Measurements from ENCODE around the gene RNF34. TPM values are rescaled to one million over a fixed set of nuclear protein-coding genes. Genes with fewer than 3 reads are reported as not detected.

The RNF34 gene
- total RNA-seq, 1 experiment from 2014 or later = 40.9 TPM

- CTCF ChIA-PET = interaction anchor here (0.6 kb wide), 1 partner anchor 607 kb away, joined by 3 read pairs; no protein-coding TSS in a partner anchor
- peaks cover 4% of the 10 kb centered on the region for H3K4me1 Mint-ChIP-seq (ENCODE audit: insufficient read depth, unreplicated experiment)
- BruUV-seq (replicated peaks) = no TSS peak
- no peak overlapping the region for H3K27ac Mint-ChIP-seq (ENCODE audit: low read depth, unreplicated experiment)
- POLR2A ChIA-PET = interaction anchor here (0.7 kb wide), 1 partner anchor 13 kb away, joined by 3 read pairs; no protein-coding TSS in a partner anchor
- peak overlapping the region; percentile 62 for H3K4me3 Mint-ChIP-seq (ENCODE audit: unreplicated experiment)
- DNase-seq (ENCODE audit: unreplicated experiment) = no peak
- H3K27me3 Mint-ChIP-seq (ENCODE audit: insufficient read depth, unreplicated experiment) = no peaks in the 10 kb centered on the region
- TF ChIP-seq CTCF (IDR thresholded peaks at IDR 0.05; ENCODE audit: unreplicated experiment) = no peak
- intact Hi-C loops (cut with micrococcal nuclease) = no loop called here
- peaks cover 14% of the 10 kb centered on the region for H3K36me3 Mint-ChIP-seq (ENCODE audit: insufficient read depth, unreplicated experiment)
- no peaks in the 10 kb centered on the region for H3K9me3 Mint-ChIP-seq (ENCODE audit: unreplicated experiment)
Measured at GRCh38 chr12:121452340-121452984, 52.5 kb downstream of the RNF34 start.

- Mint-ChIP-seq H3K9me3 (ENCODE audit: unreplicated experiment) (no peaks in the 10 kb centered on the region), H3K27me3 (ENCODE audit: insufficient read depth, unreplicated experiment) (no peaks in the 10 kb centered on the region), H3K27ac (ENCODE audit: low read depth, unreplicated experiment) (no peak overlapping the region), H3K36me3 (ENCODE audit: insufficient read depth, unreplicated experiment) (peaks cover 14% of the 10 kb centered on the region), H3K4me1 (ENCODE audit: insufficient read depth, unreplicated experiment) (peaks cover 4% of the 10 kb centered on the region), H3K4me3 (ENCODE audit: unreplicated experiment) (no peak overlapping the region)
- CTCF ChIA-PET = interaction anchor here (0.6 kb wide), 1 partner anchor 606 kb away, joined by 3 read pairs; no protein-coding TSS in a partner anchor
- DNase-seq (ENCODE audit: unreplicated experiment) = no peak
- POLR2A ChIA-PET = interaction anchor here (0.7 kb wide), 1 partner anchor 13 kb away, joined by 3 read pairs; no protein-coding TSS in a partner anchor
- intact Hi-C loops (cut with micrococcal nuclease) = no loop called here
- no peak for TF ChIP-seq CTCF (IDR thresholded peaks at IDR 0.05; ENCODE audit: unreplicated experiment)
- BruUV-seq (replicated peaks) = no TSS peak
Measured at GRCh38 chr12:121452985-121453360, 53.1 kb downstream of the RNF34 start.

- Mint-ChIP-seq H3K4me3 (ENCODE audit: unreplicated experiment) (no peak overlapping the region), H3K9me3 (ENCODE audit: unreplicated experiment) (no peaks in the 10 kb centered on the region), H3K27me3 (ENCODE audit: insufficient read depth, unreplicated experiment) (no peaks in the 10 kb centered on the region), H3K4me1 (ENCODE audit: insufficient read depth, unreplicated experiment) (peaks cover 4% of the 10 kb centered on the region), H3K27ac (ENCODE audit: low read depth, unreplicated experiment) (no peak overlapping the region), H3K36me3 (ENCODE audit: insufficient read depth, unreplicated experiment) (peaks cover 14% of the 10 kb centered on the region)
- BruUV-seq (replicated peaks) = no TSS peak
- TF ChIP-seq CTCF (IDR thresholded peaks at IDR 0.05; ENCODE audit: unreplicated experiment) = no peak
- POLR2A ChIA-PET = no interaction called here
- CTCF ChIA-PET = interaction anchor here (0.6 to 4.8 kb wide), 3 partner anchors 11 to 229 kb away, joined by 3 to 19 read pairs (median 3); no protein-coding TSS in a partner anchor
- intact Hi-C loops (cut with micrococcal nuclease) = no loop called here
- no peak for DNase-seq (ENCODE audit: unreplicated experiment)
Measured at GRCh38 chr12:121453629-121454028, 53.7 kb downstream of the RNF34 start.

- CTCF ChIA-PET = interaction anchor here (0.6 to 4.8 kb wide), 3 partner anchors 12 to 228 kb away, joined by 3 to 19 read pairs (median 5); partner anchors contain the start of gene ANAPC5
- peaks cover 14% of the 10 kb centered on the region for H3K36me3 Mint-ChIP-seq (ENCODE audit: insufficient read depth, unreplicated experiment)
- TF ChIP-seq CTCF (IDR thresholded peaks at IDR 0.05; ENCODE audit: unreplicated experiment) = no peak
Measured at GRCh38 chr12:121454921-121455320, 55.0 kb downstream of the RNF34 start.

More at GRCh38 chr12:121454921-121455320, 55.0 kb downstream of the RNF34 start:
- Mint-ChIP-seq H3K9me3 (ENCODE audit: unreplicated experiment) (no peaks in the 10 kb centered on the region), H3K27ac (ENCODE audit: low read depth, unreplicated experiment) (peak overlapping the region; percentile 35), H3K4me3 (ENCODE audit: unreplicated experiment) (no peak overlapping the region), H3K4me1 (ENCODE audit: insufficient read depth, unreplicated experiment) (peaks cover 4% of the 10 kb centered on the region), H3K27me3 (ENCODE audit: insufficient read depth, unreplicated experiment) (no peaks in the 10 kb centered on the region)
- no TSS peak for BruUV-seq (replicated peaks)
- intact Hi-C loops (cut with micrococcal nuclease) = no loop called here
- DNase-seq (ENCODE audit: unreplicated experiment) = no peak
- POLR2A ChIA-PET = no interaction called here
